ENCODE results near the gene STUM.

DNA sequence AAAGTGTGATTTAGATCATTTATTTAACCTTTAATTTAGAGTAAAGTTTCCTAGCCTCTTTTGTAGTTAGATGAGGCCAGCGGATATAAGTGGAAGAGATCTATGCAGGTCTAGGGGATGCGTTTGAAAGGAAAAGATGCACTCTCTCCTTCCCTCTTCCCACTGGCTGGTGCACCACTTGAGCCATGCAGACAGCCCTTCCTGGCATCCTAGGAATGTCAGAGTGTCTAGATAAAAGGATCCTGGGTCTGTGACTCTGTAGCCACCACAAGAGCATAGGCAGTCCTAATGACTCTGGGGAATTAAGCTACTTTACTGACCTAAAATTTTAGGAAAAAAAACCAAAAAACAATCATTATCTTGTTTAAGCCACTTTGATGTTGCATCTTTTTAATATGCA is 16.0 kb upstream of the STUM start:
- TF ChIP-seq, protein P1, sequence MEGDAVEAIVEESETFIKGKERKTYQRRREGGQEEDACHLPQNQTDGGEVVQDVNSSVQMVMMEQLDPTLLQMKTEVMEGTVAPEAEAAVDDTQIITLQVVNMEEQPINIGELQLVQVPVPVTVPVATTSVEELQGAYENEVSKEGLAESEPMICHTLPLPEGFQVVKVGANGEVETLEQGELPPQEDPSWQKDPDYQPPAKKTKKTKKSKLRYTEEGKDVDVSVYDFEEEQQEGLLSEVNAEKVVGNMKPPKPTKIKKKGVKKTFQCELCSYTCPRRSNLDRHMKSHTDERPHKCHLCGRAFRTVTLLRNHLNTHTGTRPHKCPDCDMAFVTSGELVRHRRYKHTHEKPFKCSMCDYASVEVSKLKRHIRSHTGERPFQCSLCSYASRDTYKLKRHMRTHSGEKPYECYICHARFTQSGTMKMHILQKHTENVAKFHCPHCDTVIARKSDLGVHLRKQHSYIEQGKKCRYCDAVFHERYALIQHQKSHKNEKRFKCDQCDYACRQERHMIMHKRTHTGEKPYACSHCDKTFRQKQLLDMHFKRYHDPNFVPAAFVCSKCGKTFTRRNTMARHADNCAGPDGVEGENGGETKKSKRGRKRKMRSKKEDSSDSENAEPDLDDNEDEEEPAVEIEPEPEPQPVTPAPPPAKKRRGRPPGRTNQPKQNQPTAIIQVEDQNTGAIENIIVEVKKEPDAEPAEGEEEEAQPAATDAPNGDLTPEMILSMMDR (IDR thresholded peaks at IDR 0.05): no peak
- TF ChIP-seq POLR2AphosphoS5 (IDR thresholded peaks at IDR 0.05): no peak
